Measurements from ENCODE around the gene GABPB1. TPM values are rescaled to one million over a fixed set of nuclear protein-coding genes. Genes with fewer than 3 reads are reported as not detected.

The GABPB1 gene
- total RNA-seq, 1 experiment from 2014 or later = 67.2 TPM

DNA sequence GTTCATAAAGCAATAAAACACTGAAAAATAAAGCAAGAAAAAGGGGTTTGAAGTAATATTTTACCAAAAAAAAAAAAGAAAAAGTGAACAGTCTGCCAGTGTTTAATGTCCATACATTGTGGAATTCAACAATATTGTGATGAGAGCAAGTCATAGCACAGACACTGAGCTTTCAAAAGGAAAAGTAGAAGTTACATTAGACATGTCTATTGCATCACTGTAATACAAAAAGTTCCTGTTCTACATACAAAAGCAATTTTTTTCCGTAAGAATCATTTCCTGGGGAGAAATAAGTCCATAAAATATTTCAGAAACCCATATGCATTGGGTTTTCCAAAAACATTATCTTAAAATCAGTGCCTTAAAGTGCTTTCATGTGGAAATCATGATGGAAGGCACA lies 77.6 kb downstream of the GABPB1 start:
- DNase-seq (ENCODE audit: low read depth) = no peak

DNA sequence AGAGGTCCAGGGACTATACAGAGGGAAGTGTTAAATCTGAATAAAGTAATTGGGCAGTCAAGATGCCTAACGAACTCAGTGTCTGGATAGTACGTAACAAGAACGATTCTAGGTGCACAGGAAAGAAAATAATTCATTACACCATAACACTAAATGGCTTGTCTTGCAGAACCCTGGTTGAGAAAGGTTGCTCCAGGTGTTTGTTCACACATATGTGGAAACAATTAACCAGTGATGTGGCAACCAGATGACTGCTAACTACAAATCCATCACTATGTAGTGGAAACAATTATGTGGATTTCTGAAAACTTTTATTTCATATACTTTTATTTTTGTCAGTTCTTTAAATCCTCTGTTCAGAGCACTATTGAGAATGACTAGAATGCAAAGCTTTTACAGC lies 79.1 kb downstream of the GABPB1 start:
- no peak for DNase-seq (ENCODE audit: low read depth)

DNA sequence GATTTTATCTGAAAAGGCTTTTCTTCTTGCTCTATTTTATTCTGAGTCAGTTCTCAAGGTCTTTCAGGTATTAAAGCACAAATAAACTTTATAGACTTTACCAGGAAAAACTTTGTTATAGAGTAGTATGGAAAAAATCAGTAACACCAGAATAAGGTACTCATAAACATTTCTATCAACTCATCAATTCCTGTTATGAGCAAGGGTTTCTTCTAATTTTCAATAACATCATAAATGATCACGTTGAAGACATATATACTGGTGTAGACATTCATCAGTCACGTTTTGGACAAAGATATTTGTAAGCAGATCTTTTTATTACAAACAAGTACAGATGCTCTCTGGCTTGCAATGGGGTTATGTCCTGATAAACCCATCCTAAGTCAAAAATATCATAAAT lies 79.9 kb downstream of the GABPB1 start:
- no peak for DNase-seq (ENCODE audit: low read depth)

DNA sequence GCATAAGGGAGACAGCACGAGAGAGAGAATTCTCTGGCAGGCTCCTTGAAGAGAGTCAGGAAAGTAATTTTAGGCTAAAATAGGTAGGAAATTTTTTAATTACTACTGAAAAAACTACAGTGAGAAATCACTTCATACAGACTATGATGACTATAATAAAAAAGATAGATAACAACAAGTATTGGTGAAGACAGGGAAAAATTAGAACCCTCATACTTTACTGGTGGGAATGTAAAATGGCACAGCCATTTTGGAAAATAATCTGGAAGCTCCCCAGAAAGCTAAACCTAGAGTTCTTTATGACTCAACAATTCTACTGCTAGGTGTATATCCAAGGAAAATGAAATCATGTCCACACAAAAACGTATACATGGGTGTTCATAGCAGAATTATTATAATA lies 87.4 kb downstream of the GABPB1 start:
- no peak for DNase-seq (ENCODE audit: low read depth)

DNA sequence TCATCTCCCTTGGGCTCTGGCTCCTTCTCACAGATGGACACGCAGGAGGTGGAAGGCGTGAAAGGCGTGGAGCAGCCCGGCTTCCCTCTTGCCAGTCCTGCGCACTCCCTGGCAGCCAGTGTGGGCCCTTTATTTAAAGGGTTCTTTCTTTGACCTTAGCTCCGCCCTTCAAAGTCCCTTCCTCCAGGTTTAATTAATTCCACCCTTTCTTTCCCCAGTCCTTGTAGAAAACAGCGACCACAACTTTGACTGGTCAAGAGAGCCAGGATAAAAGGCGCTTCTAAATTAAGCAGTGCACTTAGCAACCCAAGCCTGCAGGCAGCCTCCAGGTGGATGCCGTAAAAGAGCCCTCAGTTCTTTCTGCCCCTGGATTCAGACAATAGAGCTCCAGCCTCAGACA lies 89.4 kb downstream of the GABPB1 start, which contains the start of gene HDC:
Gene HDC (minus strand): TSS at position 107 of the 400 bp plus-strand sequence. CDS start 103 bp downstream, at position 4.
- DNase-seq (ENCODE audit: low read depth) = peak; percentile 11

DNA sequence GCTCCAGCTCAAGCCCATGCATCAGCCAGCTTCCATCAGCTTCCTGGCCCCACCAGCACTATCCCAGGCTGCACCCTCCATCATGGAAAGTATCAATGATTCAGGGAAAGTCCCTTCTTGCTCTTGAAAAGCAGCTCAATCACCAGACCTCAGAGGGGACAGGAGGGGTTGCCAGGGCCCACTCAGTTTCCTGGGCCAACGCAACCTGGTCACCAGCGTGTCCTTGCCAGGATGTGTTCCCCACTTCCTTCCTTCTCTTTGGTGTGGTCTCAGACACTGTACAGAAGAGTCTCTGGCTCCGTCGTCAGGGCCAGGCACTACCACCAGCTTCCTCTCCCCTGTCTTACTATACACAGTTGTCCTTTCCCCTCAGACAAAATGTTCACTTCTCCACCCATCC lies 92.5 kb downstream of the GABPB1 start:
- no peak for DNase-seq (ENCODE audit: low read depth)

DNA sequence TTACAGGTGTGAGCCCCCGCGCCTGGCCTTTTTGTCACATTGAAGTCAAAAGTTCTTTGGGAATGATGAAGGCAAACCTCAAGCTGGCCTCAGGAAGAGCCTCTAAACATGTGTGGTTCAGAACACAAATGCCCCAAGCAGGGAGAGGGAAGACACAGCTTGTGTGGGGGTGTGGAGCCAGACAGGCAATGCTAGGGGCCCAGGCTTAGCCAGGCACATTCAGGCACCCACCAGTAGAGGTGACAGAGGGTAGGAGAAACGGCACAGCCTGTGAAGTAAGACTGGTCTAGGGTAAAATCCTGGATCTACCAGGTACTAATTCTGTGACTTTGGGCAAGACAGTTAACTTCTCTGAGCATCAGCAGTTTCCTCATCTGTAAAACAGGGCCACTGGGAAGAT lies 93.0 kb downstream of the GABPB1 start:
- DNase-seq (ENCODE audit: low read depth) = no peak

DNA sequence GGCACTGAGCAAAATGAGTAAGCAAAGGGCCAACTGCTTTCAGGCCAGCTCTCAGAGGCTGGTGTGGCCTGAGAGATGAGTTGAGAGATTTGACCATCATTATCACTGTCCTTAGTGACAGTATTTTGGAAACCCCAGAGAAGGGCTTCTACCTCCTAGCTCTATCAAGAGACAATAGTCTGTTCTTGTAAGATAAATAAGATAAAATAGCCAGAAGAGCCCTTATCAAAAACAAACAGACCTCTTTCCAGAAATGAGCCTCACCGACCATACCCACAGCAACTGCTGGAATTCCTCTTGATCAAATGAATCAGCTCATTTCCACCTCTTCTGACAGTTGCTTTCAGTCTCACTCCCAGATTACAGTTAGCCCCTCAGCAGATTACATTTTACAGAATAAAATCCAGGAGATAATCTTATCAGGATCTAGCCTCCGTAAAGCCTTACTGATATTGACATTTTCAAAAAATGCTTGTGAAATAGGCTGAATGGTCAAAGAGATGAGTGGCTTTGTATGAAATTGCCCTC lies 94.0 kb downstream of the GABPB1 start:
- no peak for DNase-seq (ENCODE audit: low read depth)

DNA sequence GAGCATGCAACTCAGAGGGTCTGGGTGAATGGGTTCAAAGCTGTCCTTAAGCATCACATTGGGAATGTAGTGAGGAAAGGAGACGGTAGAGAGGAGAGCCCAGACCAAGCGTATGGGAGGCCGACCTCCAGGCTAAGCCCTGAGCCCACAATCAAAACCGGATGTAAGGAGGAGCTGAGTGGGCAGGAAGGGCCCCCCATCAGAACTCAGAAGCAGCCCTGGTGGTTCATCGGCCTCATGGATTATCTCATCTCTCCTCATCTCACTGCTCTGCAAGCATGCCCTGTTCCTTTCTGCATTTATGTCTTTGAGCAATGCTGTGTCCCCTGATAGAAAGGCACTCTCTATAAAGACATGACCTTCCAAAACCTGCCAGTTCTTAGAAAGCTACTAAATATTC lies 95.7 kb downstream of the GABPB1 start:
- DNase-seq (ENCODE audit: low read depth) = no peak

DNA sequence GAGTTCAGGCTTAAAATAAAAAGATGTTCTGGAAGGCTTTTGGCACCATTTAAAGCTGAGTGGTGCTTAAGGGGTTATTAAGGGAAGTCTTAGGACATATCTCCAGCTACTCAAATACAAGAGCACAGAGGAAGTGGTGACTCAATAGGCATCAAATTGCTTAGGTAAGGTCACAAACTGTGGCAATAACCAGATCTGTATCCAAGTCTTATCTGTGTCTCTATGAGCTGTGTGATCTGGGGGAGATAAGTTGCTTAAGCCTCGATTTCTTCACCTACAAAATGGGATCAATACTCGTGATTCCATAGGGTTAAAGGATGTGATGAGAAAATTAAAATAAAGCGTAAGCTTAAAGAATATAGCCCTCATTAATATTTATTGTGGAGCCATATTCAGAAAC lies 97.1 kb downstream of the GABPB1 start:
- peak; percentile 55 for DNase-seq (ENCODE audit: low read depth)

DNA sequence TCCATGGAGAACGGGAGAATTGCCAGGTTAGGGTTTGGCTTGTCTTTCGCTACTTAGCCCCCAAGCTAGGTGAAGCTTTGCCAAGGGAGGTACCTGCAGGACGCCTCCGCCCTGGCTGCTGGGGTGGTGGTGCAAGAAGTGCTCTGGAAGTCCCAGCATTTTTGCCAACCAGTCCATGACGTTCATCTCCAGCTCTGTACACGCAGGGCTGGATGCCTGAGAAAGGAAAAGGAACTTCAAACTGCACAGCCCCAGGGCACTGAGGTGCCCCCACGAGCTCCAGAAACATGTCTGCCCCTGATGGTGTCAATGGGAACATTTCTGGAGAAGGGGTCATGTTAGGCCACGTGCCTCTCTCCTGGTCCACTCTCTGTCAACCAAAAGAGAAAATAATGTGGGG lies 97.7 kb downstream of the GABPB1 start:
- no peak for DNase-seq (ENCODE audit: low read depth)

DNA sequence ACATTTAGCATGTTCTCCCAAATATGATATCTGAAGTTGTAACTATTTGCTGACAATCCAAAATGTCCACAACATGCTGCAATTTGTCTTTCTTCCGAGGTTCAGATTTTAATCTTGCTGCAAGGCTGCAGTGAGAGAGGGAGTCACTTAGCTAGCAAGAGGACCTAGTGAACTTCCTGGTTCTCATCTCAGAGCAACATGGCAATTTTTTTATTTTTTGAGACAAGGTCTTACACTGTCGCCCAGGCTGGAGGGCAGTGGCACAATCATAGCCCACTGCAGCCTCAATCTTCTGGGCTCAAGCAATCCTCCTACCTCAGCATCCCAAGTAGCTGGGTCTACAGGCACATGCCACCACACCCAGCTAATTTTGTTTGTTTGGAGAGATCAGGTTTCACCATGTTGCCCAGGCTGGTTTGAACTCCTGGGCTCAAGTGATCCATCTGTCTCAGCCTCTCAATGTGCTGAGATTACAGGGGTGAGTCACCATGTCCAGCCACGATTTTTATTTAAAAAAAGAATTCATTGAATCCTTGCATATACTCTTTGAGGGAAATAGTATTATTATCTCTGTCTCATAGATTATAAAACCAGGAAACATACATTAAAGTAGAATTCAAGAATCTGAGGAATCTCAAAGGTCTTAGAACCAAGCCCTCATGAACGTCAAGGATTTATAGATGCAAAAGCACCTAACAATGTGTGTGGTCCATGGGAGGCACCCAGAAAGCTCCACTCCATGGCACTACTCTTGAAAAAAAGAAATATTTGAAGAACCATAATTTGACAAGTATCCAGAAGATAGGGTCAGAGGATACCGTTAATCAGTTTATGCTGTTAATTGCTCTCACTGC lies 98.6 kb downstream of the GABPB1 start:
- DNase-seq (ENCODE audit: low read depth) = peak; percentile 78

DNA sequence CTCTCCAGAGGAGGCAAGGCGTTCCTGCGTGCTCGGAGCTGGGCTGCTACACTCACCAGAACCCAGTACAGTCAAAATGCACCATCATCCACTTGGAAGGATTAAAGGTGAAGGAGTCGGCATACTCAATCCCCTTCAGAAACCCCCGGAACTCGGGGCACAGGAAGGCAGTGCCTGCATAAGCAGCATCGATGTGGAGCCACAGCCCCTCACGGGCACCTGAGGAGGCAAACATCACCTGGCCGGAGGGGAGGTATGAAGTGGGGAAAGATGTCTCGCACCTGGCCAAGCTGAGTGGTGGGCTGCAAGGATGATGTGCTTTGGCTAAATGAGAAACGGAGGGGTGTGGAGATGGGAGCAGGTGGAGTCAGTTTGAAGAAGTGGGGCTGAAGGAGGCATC lies 102.4 kb downstream of the GABPB1 start:
- no peak for DNase-seq (ENCODE audit: low read depth)

DNA sequence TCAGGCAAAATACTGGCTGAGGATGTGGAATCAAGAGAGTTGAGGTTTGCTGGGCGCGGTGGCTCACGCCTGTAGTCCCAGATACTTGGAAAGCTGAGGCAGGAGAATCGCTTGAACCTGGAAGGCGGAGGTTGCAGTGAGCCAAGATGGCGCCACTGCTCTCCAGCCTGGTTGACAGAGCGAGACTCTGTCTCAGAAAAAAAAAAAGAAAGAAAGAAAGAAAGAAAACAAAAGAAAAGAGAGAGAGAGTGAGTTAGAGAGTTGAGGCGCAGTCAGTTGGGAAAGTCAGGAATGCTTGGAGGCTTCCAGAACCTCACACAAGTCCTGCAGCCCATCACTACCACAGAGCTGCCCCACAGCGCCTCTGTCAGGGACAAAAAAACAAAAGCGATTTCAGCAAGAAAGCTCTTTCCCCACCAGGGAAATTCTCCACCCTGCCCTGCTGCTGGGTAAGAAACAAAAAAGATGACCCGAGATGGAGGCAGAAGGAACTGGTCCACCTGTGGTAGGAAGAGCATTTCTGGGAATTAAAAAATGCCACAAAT lies 103.3 kb downstream of the GABPB1 start:
- DNase-seq (ENCODE audit: low read depth) = peak; percentile 53

DNA sequence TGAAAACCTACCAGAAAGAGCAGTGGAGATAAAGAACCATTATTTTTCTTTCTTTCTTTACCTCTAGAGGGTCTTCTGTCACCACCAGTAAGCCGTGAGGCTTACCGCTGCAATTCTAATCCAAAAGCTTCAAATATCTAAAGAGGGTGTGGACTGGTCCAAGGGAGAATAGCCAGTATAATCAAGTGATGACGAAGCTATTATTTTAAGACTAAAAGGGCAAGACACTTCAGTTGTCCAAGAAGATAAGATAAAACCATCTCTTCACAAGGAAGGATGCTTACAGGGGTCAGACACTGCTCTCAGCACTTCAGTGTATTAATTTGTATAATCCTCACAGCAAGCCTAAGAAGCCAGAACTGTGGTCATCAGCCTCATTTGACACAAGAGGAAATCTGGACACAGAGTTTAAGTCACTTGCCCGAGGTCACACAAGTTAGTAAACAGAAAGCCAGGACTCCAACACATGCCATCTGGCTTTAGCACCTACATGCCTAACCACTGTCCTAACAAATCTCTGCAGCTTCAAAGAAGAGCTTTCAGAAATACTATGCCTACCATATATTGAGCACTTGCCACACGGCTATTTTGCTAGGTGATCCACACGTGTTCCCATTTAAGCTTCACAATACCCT lies 104.1 kb downstream of the GABPB1 start:
- DNase-seq (ENCODE audit: low read depth) = peak; percentile 48

DNA sequence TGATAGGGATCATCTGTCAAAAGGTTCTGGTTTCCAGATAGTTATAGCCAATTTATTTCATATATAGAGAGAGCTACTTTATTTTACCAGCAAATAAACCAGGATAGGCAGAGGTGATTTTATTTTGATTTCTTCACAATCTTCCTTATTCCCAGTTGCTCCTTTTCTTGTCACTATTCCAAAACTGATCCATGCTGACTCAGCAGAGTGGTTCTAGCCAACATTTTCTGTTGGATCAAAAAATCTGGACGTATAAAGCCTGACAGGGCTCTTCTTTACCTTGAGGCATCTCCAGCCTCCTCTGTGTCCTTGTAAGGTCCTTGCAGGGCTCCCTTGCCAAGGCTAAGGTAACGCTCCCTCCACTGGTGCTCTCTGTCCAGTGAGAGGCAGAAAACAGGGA lies 105.3 kb downstream of the GABPB1 start:
- DNase-seq (ENCODE audit: low read depth) = no peak

DNA sequence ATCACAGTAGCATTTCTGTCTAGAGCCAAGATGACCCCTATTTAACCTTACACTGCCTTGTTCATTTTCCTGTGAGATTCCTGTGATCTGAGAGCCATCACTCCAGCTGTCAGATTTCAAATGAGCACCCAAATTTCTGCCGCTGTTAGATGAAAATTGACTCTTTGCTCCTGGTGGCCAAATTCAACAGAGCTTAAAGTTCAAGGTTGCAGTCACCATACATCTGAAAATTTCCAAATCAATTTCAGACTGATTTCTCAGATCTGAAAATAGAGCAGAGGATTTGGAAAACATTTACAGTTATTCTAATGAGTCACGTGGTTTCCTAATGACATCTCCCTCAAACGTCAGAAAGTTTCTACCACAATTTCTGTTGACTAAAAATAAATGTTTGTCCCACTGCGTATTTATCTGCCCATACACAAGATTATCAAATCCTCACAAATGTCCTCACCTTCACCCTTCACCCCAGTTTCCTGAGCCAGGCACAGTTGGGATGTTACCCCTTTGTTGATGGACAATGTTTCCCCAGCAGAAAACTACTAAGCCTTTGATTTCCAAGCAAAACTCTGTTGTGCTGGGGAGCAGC lies 105.9 kb downstream of the GABPB1 start:
- DNase-seq (ENCODE audit: low read depth) = no peak

DNA sequence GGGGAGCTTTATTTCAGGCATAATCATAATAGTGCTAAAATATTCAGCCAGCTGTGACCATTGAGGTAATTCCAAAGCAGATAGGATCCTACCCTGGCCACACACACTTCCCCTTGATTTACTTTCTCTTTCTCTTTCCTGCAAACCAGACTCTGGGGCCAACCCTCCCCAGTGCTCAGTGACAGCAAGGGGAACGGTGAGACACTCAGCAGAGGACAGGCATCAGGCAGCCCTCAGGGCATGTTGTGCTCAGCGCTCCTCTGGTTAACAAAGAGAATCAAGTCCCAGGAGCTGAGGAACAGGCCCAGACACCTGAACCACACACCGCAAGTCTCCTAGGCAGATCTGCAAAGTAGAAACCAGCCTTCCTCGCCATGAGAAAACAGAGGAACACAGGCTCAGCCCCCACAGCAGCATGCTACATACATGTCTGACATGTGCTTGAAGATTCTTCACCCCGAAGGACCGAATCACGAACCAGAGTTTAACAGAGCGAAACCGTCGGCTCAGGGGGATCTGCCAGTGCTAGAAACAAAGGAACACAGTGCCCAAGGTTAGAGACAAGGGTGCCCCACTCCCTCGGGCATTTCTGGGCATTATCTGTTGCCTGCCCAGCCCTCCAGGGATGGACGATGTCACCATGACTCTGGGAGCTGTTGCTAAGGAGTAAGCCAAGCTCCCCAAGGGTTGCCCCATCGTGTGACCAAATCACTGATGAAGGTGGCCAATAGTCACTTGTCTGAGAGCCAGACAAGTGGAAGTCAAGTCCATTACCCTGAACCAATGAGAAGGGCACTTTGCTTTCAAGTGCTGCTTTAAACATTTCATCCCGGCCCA lies 107.0 kb downstream of the GABPB1 start:
- DNase-seq (ENCODE audit: low read depth) = peak; percentile 78

DNA sequence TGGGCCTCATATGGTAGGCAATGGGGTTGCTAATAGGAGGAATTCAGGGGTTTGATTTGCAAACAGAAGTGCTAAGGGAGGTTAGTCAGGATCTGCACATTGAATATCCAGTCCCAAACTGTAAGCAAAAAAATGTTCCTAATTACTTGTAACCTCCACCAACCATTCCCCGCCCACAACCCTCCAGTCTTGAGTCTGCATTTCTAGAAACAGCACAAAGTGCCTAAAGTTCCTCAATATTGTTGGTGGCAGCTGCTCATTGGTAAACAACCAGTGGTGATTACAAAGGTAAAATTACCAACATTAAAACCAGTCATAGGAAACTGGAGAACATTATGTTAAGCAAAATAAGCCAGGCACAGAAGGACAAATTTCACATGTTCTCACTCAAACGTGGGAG lies 108.4 kb downstream of the GABPB1 start:
- DNase-seq (ENCODE audit: low read depth) = no peak

DNA sequence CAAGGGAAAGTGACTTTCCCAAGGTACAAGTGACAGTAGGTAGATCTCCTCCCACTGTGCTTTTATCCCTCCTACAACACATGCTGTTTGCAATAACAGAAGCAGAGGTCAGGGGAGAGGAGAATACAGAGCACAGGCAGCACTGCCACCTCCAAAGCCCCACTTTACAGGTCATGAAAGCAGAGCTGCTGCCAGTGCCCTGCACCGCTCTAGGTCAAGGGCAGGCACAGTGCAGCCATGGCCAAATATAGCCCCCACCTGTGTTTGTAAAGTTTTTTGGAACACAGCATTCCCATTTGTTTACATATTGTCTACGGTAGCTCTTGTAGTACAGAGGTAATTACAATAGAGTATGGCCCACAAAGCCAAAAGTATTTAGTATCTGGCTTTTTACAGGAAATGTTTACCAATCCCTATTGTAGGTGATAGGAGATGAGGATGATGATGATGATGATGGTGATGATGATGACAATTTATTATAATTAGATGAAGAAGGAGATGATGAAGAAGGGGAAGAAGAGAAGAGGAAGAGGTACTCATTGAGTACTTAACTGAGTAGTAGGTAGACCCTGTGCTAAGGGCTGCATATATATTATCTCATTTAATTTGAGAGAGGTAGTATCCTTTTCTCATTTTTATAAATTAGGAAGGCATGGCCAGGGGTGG lies 109.9 kb downstream of the GABPB1 start:
- DNase-seq (ENCODE audit: low read depth) = no peak

DNA sequence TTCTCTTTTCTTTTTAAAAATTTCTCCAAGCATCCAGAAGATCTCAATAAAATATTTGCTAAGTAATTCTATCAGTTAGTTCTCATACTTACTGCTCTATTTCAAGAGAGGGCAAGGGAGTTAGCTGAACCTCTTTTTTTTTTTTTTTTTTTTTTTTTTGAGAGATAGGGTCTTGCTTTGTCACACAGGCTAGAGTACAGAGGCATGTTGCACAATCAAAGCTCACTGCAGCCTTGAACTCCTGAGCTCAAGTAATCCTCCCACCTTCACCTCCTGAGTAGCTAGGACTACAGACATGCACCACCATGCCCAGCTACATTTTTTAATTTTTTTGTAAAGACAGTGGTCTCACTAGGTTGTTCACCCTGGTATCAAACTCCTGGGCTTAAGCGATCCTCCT lies 110.8 kb downstream of the GABPB1 start:
- no peak for DNase-seq (ENCODE audit: low read depth)
